A204.1 (cell line): ENCODE data around the gene CAMTA1.
"Not testable (repeated sequence)": the region's sequence is repeated elsewhere in the genome, so short reads cannot be mapped to it uniquely, and the experiment has no call there.

ENCODE experiments used
- FAIRE-seq: peaks from 2 replicates; lab custom pipeline; 2012; peaks lifted over from hg19 to GRCh38; lab: Jason Lieb, UNC

The CAMTA1 gene

DNA sequence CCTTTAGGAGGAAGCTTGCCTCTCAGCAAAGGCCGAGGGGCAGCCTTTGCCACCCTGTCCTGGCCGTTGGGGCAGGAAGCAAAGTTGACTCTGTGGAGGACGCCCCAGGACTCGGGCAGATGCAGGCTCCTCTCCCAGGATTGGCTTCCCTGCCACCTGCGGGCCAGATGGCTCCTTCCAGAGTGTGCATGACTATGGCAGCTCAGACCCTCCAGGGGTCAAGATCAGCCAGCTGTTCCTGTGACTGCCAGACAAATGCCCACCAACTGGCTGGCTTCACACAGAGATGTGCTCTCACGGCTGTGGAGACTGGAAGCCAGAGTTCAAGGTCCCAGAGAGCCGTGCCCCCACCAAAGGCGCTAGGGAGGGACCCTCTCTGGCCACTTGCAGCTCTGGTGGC is 898.9 kb downstream of the CAMTA1 start:
- no peak for FAIRE-seq

DNA sequence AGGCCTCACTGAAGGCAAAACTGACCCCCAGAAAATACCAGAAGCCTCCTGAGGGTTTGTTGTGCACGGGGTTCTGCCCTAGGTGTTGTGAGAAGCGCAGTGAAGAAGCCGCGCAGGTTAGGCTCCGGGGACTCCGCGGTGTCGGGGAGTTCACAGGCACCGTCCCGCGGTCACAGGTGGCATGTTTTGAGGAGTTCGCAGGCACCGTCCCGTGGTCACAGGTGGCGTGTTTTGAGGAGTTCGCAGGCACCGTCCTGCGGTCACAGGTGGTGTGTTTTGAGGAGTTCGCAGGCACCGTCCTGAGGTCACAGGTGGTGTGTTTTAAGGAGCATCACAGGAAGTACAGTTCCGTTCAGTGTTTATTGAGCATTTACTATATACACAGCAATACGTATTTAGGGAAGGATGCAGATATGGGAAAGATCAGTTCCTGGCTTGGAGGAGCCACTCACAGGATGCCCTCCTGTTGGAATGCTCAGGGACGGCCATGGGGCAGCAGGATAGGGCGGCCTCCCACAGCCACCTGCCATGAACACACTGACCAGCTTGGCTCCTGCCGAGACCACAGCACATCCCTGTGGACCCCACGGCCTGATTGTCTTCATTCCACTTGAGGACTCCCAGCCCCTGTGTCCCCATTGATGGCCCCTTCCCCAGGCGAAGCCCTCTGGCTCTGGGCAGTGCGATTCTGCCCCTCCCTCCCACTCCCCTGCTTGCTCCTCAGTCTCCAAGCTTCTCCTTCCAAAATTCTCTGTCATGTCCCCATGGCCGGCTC is 899.8 kb downstream of the CAMTA1 start:
- no peak for FAIRE-seq

DNA sequence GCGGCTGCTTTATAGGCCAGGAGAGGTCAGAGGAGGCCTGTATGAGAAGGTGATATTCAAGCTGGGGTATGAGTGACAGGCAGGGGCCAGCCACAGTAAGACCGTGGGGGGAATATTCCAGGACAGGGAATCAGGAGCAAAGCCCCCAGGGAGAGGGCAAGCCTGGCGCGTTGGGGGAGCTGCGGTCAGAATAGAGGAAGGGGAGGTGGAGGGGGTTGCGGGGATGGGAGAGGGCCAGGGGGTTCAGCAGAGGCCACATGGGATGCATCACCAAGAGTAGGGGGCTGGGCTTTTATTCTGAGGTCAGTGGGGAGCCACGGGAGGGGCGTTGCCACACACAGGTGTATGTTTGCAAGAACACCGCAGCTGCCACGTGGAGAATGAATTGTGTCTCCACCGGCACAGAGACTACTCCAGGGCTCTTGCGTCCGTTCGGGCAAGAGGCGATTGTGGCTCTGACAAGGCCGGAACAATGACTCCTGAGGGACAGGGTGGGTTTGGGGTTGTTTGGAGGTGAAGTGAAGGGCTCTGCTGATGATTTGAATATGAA is 901.1 kb downstream of the CAMTA1 start:
- no peak for FAIRE-seq

DNA sequence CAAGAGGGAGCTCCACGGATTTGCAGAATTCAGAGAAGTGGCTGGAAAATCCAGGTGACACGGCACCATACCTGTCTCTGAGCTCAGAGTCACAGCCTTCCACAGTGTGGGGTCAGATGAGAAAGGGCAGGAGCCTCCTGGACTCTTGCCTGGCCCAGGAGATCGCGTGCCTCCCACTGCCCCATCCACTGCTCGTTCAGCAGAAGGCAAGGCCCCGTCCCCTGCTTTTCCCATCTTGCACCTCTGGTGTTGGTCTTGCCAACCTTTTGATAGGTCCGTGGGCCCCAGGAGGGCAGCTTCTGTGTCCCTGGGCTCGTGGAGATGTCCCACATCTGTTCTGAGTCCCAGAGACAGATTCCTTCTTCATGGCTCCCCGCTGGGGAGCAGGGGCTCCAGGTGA is 902.2 kb downstream of the CAMTA1 start:
- FAIRE-seq, result no peak

DNA sequence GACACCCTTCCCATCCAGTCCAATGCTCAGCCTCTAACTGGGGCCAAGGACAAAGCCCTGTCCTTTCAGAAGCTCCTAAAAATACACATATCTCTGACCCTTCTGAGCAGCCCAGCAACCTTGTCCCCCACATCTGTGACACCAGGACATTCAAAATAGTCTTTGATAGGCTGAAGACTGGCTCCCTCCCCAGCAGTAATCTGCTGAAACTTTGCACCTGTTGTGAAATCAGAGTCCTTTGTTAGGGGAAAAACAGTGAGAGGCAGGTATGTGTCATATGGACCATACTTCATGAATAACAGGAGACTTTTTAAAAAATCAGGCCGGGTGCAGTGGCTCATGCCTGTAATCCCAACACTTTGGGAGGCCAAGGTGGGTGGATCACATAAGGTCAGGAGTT is 903.4 kb downstream of the CAMTA1 start:
- no peak for FAIRE-seq

DNA sequence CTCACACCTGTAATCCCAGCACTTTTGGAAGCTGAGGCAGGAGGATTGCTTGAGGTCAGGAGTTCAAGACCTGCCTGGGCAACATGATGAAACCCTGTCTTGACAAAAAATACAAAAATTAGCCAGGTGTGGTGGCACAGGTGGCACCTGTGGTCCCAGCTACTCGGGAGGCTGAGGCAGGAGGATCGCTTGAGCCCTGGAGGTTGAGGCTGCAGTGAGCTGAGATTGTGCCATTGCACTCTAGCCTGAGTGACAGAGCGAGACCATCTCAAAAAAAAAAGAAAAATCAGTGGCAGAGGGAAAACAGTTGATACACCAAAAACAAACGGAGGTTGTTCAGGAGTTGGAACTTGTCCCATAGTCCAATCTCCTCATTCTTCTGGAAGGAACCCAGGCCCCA is 904.1 kb downstream of the CAMTA1 start:
- not testable (repeated sequence) for FAIRE-seq

DNA sequence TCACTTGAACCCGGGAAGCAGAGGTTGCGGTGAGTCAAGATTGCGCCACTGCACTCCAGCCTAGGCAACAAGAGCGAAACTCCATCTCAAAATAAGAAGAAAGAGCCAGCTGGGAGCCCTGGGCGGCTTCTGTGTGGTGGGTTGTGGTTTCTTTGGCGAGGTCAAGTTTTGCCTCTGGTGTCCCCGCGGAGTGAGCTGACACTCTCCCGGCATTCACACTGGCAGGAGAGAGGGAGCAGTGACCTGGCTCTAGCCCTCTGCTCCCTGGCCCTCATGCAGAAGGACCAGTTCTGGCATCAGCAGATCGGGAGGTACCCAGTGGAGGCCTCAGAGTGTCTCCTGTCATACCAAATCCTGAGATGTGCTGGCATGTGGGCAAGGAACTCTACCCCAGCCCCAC is 904.8 kb downstream of the CAMTA1 start:
- no peak for FAIRE-seq

DNA sequence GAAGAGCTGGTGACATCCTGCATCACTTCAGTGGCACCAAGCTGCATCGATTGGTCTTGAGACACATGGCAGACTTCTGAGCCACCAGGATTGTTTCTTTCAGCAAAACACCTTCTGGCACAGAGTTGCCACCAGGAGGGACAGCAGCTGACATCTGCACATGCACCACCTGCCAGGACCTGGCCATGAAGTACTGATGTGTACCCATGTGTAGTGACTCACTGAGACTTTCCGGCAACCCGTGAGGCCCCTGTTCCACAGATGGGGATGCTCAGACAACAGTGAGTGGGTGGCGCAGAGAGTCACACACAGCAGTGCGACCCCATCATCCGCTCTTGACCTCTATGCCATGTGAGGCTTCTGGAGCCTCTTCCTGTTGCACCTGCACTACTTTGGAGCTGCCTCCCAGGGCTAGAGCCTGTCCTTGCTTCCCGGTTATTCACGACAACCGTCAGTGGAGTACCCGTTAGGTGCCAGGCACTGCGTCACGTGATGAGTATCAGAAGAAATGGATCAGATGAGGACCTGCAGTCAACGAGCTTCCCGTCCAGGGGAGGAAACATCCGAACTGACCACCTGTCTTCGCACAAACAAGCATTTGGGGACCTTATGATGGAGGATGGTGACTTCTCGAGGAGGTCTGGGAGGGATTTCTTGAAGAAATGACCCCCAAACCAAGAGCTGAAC is 905.4 kb downstream of the CAMTA1 start:
- no peak for FAIRE-seq

DNA sequence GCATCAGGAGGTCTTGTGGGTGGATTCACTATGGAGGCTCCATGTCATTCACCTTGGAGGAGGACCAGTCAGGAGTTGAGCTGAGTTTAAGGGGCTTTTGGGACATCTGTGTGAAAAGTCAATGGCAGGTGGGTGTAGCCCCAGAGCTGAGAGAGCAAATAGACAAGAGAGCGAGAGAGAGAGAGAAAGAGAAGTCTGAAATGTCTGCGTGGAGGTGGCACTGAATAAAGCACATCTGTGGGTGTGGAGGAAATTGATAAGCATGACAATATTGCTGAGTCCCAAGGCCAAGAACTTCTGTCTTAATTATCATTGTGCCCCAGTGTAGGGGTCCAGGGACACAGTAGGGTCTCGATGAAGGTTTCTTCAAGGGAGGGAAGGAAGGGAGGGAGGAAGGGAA is 906.3 kb downstream of the CAMTA1 start:
- FAIRE-seq, result no peak

DNA sequence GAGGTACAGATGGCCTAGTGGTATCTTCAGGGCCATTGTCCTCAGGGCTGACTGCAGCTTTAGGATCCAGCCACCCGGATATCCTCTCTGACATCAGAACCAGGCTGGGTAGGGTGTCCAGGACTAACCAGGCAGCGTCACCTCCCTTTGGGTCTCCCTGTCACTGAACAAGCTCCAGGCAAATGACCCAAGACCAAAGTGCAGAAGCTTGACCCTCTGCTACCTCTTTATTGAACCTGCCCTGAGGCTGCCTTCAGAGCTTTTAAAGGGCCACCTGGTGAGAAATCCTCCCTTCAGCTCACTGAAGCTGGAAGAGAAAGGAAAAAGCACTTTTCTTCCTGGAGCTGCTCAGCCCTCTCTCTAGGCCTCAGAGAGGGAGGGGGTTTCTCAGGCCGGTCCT is 906.8 kb downstream of the CAMTA1 start:
- no peak for FAIRE-seq

DNA sequence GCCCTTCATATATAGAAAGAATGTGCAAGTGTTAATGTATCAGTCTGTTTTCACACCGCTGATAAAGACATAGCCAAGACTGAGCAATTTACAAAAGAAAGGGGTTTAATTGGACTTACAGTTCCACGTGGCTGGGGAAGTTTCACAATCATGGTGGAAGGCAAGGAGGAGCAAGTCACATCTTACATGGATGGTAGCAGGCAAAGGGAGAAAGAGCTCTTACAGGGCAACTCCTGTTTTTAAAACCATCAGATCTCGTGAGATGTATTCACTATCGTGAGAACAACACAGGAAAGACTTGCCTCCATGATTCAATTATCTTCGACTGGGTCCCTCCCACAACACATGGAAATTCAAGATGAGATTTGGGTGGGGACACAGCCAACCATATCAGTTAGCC is 907.8 kb downstream of the CAMTA1 start:
- not testable (repeated sequence) for FAIRE-seq

DNA sequence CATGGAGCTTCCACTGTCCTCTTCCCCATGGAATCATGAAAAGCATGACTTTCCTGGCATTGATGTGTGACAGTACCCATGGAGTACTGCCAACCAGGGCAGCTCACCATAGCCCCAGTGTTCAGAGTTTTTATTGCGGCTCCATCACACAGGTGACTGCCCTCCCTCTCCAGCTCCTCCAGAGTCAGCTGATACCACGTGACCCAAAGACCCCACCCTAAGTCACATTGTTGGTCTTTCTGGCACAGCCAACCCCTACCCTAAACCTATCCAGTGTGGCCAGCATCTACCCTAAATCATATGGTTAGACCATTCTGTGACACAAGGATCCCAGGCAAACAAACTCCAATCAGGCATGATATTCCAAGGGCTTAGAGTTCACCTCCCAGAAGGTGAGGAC is 908.4 kb downstream of the CAMTA1 start:
- no peak for FAIRE-seq

DNA sequence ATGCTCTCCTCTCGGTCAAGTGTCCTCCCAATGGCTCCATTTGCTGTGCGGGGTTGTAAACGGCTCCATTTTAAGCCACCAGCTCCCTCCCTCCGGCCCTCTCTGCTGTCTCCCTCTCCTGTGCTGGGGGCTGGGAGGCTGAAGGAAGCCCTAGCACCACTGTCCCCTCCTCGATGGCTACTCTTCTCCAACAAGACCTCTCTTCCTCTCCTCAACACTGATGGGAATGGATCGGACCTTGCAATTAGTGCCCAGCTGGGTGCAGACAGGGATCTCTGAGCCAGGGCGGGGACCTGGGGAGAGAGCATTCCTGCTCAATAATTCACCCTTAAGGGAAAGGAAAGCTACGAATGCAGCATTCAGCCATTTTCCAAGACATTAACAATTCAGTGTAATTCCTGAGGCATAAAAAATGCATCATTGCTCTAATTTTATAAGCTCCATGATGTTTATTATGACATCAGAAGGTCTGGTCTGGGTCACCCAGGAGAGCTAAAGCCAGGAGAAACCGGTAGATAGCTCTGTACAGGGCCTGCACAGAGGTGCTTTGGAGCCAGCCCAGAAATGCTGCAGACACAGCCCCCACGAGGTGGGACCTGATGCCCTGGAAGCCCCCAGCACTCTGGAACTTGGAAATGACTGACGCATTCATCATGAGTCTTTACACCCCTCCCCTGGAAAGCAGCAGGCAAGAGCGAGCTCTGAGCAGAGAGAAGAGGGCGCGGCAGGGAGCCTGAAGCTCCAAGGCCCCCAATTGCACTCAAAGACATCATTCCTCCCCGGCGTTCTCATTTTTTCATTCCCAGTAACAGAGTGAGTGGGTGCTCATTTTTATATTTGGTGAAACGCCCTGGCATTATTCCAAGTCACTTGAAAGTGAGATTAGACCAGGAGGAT is 909.6 kb downstream of the CAMTA1 start:
- no peak for FAIRE-seq

DNA sequence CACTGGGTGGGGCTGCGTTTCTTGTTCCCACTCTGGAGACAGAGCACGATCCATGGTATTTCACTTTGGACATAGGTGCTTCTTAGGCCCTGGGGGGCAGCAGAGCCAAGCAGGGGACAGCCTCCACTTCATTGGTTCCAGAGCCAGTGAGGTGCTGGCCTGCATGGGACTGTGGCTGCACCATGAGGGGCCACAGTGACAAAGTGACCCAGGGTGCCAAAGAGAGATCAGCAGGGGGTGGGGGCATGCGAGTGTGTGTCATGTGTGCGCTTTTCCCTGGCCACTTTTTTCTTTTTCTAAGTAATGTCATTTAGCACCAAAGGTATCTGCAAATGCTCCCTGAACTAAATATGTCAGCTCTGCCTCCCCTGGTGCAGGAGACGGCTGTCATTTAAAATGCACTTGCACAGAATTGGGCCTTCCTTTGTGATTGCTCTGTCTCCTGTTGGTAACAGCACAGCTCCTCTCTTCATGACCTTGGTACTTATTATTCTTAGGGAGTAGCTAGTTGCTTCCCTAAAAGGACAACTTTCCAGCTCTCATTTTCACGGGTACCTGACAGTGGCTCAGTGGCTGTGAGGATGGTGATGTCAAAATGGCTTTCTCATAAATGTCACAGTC is 910.4 kb downstream of the CAMTA1 start:
- no peak for FAIRE-seq

DNA sequence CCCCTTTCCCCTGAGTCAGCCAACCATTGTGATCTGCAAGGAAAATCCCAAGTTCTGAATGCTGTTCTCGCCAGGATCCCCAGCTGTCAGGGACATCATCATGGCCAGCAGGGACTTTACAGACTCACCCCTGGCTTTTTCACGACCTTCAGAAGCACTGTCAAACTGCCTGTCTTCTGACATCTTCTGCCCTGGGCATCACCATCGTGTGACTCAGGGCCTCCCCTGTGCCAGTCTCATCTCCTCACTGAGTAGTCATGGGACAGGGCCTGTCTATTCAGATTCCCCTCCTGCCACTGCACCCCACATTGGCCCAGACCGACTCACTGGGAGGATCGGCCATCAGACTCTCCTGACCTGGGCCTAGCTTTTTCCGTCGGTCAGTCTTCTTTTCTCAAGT is 913.4 kb downstream of the CAMTA1 start:
- no peak for FAIRE-seq

DNA sequence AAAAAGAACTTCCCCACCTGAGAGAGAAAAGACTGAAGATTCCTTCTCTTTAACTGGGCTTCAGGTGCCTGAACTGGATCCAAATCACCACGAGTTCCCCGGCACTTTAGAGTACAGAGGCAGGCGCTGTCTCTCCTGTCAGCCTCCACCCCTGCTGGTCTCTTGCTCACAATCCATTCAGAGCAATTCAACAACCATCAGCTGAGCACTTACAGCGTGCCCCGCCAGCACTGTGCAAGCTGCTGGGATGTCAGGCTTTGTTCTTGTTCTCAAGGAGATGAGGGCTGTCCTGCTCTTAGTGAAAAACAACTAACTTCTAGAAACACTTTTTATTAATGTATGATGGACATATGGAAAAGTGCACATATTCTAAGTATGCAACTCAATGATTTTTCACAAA is 917.1 kb downstream of the CAMTA1 start:
- no peak for FAIRE-seq

DNA sequence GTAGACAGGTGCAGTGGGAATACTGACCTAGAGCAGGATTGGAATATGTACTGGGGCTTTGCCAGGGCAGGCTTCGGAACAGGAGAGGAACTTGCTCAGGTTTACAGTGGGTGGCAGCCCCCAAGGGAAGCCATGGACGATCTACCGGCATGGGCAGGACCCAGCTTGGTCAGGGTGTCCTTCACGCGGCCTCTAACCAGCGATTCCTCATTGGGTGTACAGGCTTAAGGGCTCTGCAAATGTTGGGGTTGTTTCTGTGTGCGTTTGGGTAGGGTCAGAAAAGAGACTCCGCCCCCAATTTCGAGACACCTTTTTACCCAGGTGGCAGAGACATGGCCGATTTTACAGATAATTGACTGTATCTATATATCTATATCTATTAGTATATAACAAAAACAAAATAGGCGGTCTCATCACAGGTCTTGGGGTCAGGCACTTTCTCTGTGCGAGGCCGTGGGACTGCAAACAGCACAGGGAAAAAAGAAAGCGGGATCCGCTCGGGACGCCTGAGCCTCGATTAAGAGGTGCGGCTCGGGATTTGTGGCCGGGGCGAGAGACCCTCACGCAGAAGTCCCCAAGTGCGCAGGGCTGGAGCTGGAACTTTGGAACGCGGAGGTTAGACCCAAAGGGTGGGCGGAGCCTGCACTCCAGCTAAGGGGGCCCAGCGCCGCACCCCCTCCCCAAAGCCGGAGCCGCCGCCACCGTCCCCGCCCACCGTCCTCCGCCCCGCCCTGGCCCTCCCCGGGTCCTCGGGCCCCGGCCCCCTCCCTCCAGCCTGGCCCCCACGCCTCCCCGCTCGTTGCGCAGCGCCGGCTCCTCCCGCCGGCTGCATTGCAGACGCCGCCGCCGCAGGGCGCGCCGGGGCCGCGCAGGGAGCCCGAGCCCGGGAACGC is 918.3 kb downstream of the CAMTA1 start:
- no peak for FAIRE-seq

DNA sequence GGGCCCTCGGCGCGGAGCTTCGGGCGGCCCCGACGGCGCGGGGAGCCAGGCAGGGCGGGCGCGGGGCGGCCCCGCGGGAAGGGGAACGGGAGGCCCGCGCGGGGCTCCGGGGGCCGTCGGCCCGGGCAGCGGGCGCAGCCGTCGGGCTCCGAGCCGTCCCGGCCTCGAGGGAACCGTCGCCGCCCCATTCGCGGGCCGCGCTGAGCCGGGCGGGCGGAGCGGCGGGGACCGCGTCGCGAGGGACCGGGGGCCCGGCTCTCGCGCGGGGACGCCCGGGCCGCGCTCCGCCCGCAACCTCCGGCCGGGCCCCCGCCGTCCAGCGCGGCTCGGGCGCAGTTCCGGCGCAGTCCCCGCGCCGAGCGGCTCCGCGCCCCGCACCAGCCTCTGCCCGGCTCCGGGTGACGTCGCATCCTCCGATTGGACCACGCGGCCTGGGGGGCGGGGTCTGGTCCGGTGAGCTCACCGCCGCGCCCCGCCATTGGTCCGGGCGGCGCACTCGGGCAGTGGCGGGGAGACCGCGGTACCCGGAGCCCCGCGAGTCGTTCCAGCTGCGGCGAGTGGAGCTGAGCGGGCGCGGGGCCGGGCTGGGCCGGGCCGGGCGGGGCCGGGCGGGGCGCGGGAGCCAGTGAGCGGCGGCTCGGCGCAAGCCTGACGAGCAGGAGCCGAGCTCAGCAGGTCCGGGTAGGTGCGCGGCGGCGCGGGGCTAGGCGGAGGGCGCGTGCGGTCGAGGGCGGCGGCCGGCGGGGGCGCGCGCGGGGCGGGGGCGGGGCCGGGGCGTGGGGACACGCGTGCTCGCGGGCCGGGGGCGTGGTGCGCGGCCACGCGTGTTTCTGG is 919.2 kb downstream of the CAMTA1 start:
- no peak for FAIRE-seq

DNA sequence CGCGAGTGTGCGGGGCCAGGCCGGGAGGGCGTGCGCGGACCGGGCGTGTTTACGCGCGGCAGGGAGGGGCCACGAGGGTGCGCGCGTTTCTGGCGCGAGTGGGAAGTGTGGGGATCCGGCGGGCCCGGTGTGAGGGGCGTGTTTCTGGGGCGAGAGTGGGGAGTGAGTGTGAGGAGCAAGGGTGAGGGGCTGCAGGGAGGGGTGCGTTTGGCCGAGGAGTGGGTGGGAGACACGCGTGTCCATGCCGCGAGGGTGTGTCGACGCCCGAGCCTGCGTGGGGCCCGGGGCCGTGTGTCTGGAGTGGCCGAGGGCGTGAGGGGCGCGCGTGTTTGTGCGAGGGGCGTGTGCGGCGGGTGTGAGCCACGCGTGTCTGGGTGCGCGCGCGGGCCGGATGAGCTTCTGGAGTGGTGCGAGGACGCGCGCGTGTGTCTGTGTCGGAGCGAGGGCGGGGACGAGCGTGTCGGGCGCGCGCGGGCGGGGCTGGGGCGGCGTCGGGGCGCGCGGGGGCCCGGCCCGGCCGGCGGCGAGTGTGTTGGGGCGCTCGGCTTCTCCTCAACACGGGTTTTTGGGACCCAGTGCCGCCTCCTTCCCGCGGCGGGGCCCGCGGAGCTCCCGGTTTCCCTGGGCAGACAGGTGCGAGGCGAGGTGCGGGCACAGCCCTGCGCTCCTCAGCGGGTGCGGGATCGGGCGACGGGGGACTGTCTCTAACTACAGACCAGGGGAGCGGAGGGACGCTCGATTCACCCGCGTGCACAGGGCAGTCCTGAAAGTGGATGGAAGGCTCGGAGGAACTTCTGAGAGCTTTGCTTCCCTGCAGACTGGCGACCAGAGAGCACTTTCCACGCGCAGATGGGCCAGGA is 920.0 kb downstream of the CAMTA1 start:
- no peak for FAIRE-seq

DNA sequence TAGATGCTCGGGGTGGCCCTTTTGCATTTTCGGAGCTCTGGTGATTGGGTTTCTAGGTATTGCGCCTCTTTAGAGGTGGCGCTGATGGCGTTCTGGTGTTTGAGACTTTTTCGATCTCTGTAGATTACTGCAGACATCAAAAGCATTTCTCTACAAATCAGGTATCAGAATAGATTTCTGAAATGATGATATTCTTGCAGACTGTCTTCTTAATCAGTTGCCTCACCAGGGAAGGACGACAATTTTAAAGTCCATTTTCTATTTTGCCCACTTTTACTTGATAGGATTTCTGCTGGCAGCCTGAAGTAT is 920.6 kb downstream of the CAMTA1 start:
- FAIRE-seq, result no peak
